Transverse colon (tissue), 4 donors: ENCODE data around the gene SGPP1. TPM values are rescaled to one million over a fixed set of nuclear protein-coding genes. Genes with fewer than 3 reads are reported as not detected.

Experiments used
- DNase-seq: peaks from one replicate; pipeline ENCODE4 v3.0.0-alpha.2; 2019
- H3K27ac ChIP-seq, 4 donors: fragments of 200-600 bp; sonication (generic); 2 replicates each; pipeline ENCODE4 v1.5.1; 2016 to 2018; ENCODE audit warnings: inconsistent platforms in 4 of 4
- H3K27me3 ChIP-seq: fragments of 200-600 bp; sonication (generic); 2 replicates; pipeline ENCODE4 v1.5.1; 2017; ENCODE audit warnings: inconsistent platforms
- H3K36me3 ChIP-seq, 4 donors: fragments of 200-600 bp; sonication (generic); 2 replicates each; pipeline ENCODE4 v1.5.1; 2017 to 2019; ENCODE audit warnings: inconsistent platforms in 4 of 4
- H3K4me1 ChIP-seq, 4 donors: fragments of 200-600 bp; sonication (generic); 2 replicates each; pipeline ENCODE4 v1.5.1; 2017 to 2020; ENCODE audit warnings: inconsistent platforms in 4 of 4
- H3K4me3 ChIP-seq, 4 donors: fragments of 200-600 bp; sonication (generic); 1 replicate in 1 of 4; 2 replicates in 3 of 4; pipeline versions ENCODE4 v1.5.1 to v1.6.1; 2017 to 2019; ENCODE audit warnings: inconsistent platforms in 4 of 4
- H3K9me3 ChIP-seq, 2 donors: fragments of 200-600 bp; sonication (generic); 2 replicates each; pipeline ENCODE4 v1.5.1; 2017 to 2019; ENCODE audit warnings: inconsistent platforms in 2 of 2
- EP300 ChIP-seq: sonication (generic); formaldehyde crosslinking; IDR thresholded peaks from one replicate; pipeline ENCODE4 v1.6.1; 2017; ENCODE audit warnings: antibody characterized with exemption, low read depth
- POLR2A ChIP-seq: fragments of 450-650 bp; IDR thresholded peaks from one replicate; pipeline ENCODE4 v1.6.1; 2016; ENCODE audit warnings: antibody characterized with exemption, mild to moderate bottlenecking, moderate library complexity
- POLR2AphosphoS5 ChIP-seq, 3 donors: sonication (generic); formaldehyde crosslinking; IDR thresholded peaks; one replicate each; pipeline ENCODE4 v1.6.1; 2016; ENCODE audit warnings: antibody characterized with exemption in 3 of 3
- WGBS, 2 donors: methylation state at CpG; one replicate each; pipeline ENCODE4 v1.1.5; 2018; ENCODE audit warnings: low coverage in 1 of 2; 5-methylcytosine and 5-hydroxymethylcytosine counted together
- in situ Hi-C, 4 donors: fragments of 200-750 bp; cut with MboI; loops; one replicate each; pipeline versions ENCODE4 v1.15.0 to v1.15.1; 2017; ENCODE audit warnings: low sequenced_read_pairs in 3 of 4, low pct_ligation_motif_present in 1 of 4, low pct_unique_long_range_greater_than_20kb in 1 of 4
- intact Hi-C: fragments of 100-400 bp; cut with DNase I; formaldehyde crosslinking; loops from one replicate; pipeline ENCODE4 v1.15.1; 2023; ENCODE audit warnings: low total_unique reads
- total RNA-seq, 4 donors: library from RNA; depleted of rRNA; stranded (reverse); fragments of >200 nt; gene quantifications; one replicate each; pipeline ENCODE4 v1.1.0, GENCODE V29; 2016
- TF ChIP-seq, protein P1 (sequence below), 5 experiments: fragments of 200-600 bp in 3 of 5; fragments of 450-650 bp in 2 of 5; sonication (generic) in 3 of 5; IDR thresholded peaks; 1 replicate in 2 of 5; 2 replicates in 3 of 5; pipeline ENCODE4 v1.5.1; 2016 to 2017; ENCODE audit warnings: antibody characterized with exemption in 5 of 5, inconsistent platforms in 3 of 5, mild to moderate bottlenecking in 2 of 5, moderate library complexity in 1 of 5

The SGPP1 gene
- total RNA-seq, 4 donors from 2014 or later, result 7.6 to 23.9 (median 20.1) TPM

DNA sequence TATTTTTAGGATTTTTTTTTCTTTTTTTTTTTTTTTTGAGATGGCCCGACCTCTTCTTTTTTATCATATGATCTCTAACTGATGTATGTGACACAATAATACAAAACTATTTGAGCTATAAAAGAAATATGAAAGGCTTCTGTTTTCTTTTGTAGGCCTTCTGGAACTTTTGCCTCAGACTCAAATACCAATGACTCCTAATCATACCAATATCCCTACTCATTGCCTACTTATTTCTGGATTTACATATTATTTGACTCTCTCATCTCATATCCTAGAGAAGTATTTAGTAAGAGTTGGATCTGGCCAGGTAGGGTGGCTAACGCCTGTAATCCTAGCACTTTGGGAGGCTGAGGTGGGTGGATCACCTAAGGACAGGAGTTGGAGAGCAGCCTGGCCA lies 73.5 kb downstream of the SGPP1 start:
- Histone ChIP-seq H3K9me3 (no peaks in the 10 kb centered on the region), H3K27ac (no peak overlapping the region), H3K27me3 (no peaks in the 10 kb centered on the region), H3K36me3 (no peaks in the 10 kb centered on the region), H3K4me3 (no peak overlapping the region), H3K4me1 (no peaks in the 10 kb centered on the region)
- intact Hi-C loops, result no loop called here
- WGBS, 2 donors, result 93 to 98% methylated on average over 2 of the region's 2 CpGs
- TF ChIP-seq POLR2AphosphoS5 (IDR thresholded peaks at IDR 0.05) (no peak), EP300 (no peak), POLR2A (no peak)
- TF ChIP-seq, protein P1, sequence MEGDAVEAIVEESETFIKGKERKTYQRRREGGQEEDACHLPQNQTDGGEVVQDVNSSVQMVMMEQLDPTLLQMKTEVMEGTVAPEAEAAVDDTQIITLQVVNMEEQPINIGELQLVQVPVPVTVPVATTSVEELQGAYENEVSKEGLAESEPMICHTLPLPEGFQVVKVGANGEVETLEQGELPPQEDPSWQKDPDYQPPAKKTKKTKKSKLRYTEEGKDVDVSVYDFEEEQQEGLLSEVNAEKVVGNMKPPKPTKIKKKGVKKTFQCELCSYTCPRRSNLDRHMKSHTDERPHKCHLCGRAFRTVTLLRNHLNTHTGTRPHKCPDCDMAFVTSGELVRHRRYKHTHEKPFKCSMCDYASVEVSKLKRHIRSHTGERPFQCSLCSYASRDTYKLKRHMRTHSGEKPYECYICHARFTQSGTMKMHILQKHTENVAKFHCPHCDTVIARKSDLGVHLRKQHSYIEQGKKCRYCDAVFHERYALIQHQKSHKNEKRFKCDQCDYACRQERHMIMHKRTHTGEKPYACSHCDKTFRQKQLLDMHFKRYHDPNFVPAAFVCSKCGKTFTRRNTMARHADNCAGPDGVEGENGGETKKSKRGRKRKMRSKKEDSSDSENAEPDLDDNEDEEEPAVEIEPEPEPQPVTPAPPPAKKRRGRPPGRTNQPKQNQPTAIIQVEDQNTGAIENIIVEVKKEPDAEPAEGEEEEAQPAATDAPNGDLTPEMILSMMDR (IDR thresholded peaks at IDR 0.05), result no peak
- in situ Hi-C loops, result no loop called here
- no peak for DNase-seq

DNA sequence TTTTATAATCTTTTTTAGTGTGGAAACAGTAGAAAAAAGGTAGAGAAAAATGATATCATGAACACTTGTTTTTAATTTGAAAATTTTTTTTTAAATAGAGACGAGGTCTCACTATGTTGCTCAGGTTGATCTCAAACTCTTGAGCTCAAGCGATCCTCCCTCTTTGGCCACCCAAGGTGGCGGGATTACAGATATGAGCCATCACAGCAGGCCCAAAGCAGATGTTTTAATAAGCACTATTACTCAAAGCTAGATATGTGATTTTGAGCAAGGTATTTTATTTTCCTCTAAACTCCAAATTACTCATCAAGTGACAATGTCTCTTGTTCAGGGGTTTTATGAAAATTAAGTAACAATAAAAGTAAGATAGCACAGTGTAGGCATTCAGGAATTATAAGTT lies 75.5 kb downstream of the SGPP1 start:
- DNase-seq, result no peak
- in situ Hi-C loops (no loop called here), intact Hi-C loops (no loop called here)
- Histone ChIP-seq H3K4me1 (no peaks in the 10 kb centered on the region), H3K36me3 (no peaks in the 10 kb centered on the region), H3K27me3 (no peaks in the 10 kb centered on the region), H3K9me3 (no peaks in the 10 kb centered on the region), H3K27ac (no peak overlapping the region), H3K4me3 (no peak overlapping the region)
- WGBS, 2 donors, result 87 to 100% methylated on average over 3 of the region's 3 CpGs
- TF ChIP-seq, protein P1 (IDR thresholded peaks at IDR 0.05), result no peak
- TF ChIP-seq POLR2AphosphoS5 (IDR thresholded peaks at IDR 0.05) (no peak), EP300 (no peak), POLR2A (no peak)

GRCh38 chr14:63650256-63650952 lies 77.5 kb downstream of the SGPP1 start:
- intact Hi-C loops, result no loop called here
- 67 to 82% methylated on average over 3 of the region's 3 CpGs for WGBS, 2 donors

GRCh38 chr14:63647696-63648410 lies 80.0 kb downstream of the SGPP1 start:
- Histone ChIP-seq H3K4me3 (no peak overlapping the region), H3K4me1 (peaks cover 0 to 5% (median under 1%) of the 10 kb centered on the region in 4 donors), H3K36me3 (no peaks in the 10 kb centered on the region), H3K27me3 (no peaks in the 10 kb centered on the region), H3K27ac (no peak overlapping the region), H3K9me3 (no peaks in the 10 kb centered on the region)
- TF ChIP-seq, protein P1 (IDR thresholded peaks at IDR 0.05), result no peak
- TF ChIP-seq POLR2AphosphoS5 (IDR thresholded peaks at IDR 0.05) (no peak), POLR2A (no peak), EP300 (no peak)
- intact Hi-C loops, result no loop called here
- 83 to 85% methylated on average over 4 to 6 of the region's 6 CpGs for WGBS, 2 donors
- DNase-seq, result no peak
- in situ Hi-C loops, result loop anchor here in 2 of 4 donors (25.0 kb wide), 1 partner anchor 114 kb away; no protein-coding TSS in a partner anchor

More at GRCh38 chr14:63650256-63650952, 77.5 kb downstream of the SGPP1 start:
- no peak for DNase-seq
- TF ChIP-seq, protein P1 (IDR thresholded peaks at IDR 0.05), result no peak
- TF ChIP-seq POLR2AphosphoS5 (IDR thresholded peaks at IDR 0.05), result no peak
- no peak for TF ChIP-seq POLR2A
- TF ChIP-seq EP300, result no peak
- Histone ChIP-seq H3K27ac (no peak overlapping the region), H3K4me1 (no peaks in the 10 kb centered on the region), H3K4me3 (no peak overlapping the region), H3K27me3 (no peaks in the 10 kb centered on the region), H3K36me3 (no peaks in the 10 kb centered on the region), H3K9me3 (no peaks in the 10 kb centered on the region)
- in situ Hi-C loops, result no loop called here
